Peyer's patch (tissue), 4 donors: ENCODE data around the gene GTF3C1. TPM values are rescaled to one million over a fixed set of nuclear protein-coding genes. Genes with fewer than 3 reads are reported as not detected.

Experiments
- DNase-seq, 3 donors: peaks; one replicate each; pipeline ENCODE4 v3.0.0-alpha.2; 2017 to 2019
- H3K27ac ChIP-seq, 4 donors: fragments of 200-600 bp; sonication (generic); one replicate each; pipeline ENCODE4 v1.5.1; 2016 to 2019
- H3K27me3 ChIP-seq, 2 donors: fragments of 200-600 bp; sonication (generic); one replicate each; pipeline ENCODE4 v1.5.1; 2019
- H3K36me3 ChIP-seq, 3 donors: fragments of 200-600 bp; sonication (generic); one replicate each; pipeline ENCODE4 v1.5.1; 2016 to 2019
- H3K4me1 ChIP-seq, 4 donors: fragments of 200-600 bp; sonication (generic); one replicate each; pipeline ENCODE4 v1.5.1; 2016 to 2019
- H3K4me3 ChIP-seq, 4 donors: fragments of 200-600 bp; sonication (generic); 1 replicate in 3 of 4; 2 replicates in 1 of 4; pipeline ENCODE4 v1.5.1; 2016 to 2019; ENCODE audit warnings: mild to moderate bottlenecking in 1 of 4
- H3K9me3 ChIP-seq, 4 donors: fragments of 200-600 bp; sonication (generic); one replicate each; pipeline ENCODE4 v1.5.1; 2016 to 2019; ENCODE audit warnings: mild to moderate bottlenecking in 1 of 4
- CTCF ChIP-seq, 6 experiments: fragments of 450-650 bp in 4 of 6; fragments of 200-600 bp in 2 of 6; sonication (generic) in 1 of 6; IDR thresholded peaks; one replicate each; pipeline ENCODE4 v1.5.1; 2017 to 2019; ENCODE audit warnings: antibody characterized with exemption in 6 of 6, mild to moderate bottlenecking in 3 of 6, moderate library complexity in 1 of 6
- POLR2A ChIP-seq, 2 donors: fragments of 450-650 bp; IDR thresholded peaks; one replicate each; pipeline ENCODE4 v1.5.1; 2017; ENCODE audit warnings: antibody characterized with exemption in 2 of 2, mild to moderate bottlenecking in 2 of 2, moderate library complexity in 2 of 2
- total RNA-seq, 4 donors: library from RNA; depleted of rRNA; stranded (reverse); fragments of >200 nt; gene quantifications; one replicate each; pipeline ENCODE4 v1.1.0, GENCODE V29; 2016

GTF3C1 gene
- total RNA-seq, 4 donors from 2014 or later = 49.6 to 80.1 (median 73.0) TPM

- H3K4me1 ChIP-seq = no peaks in the 10 kb centered on the region
- TF ChIP-seq CTCF (IDR thresholded peaks at IDR 0.05) = no peak
- TF ChIP-seq POLR2A (IDR thresholded peaks at IDR 0.05) = no peak
- H3K27me3 ChIP-seq = no peaks in the 10 kb centered on the region
- no peaks in the 10 kb centered on the region for H3K9me3 ChIP-seq
- H3K4me3 ChIP-seq = no peak overlapping the region
- no peak for DNase-seq
- peaks cover 0 to 72% (median 0%) of the 10 kb centered on the region in 3 donors for H3K36me3 ChIP-seq
- H3K27ac ChIP-seq = no peak overlapping the region
Observed at GRCh38 chr16:27462200-27462845, 87.4 kb downstream of the GTF3C1 start.

GRCh38 chr16:27461483-27462171 lies 88.1 kb downstream of the GTF3C1 start:
- H3K9me3 ChIP-seq = no peaks in the 10 kb centered on the region
- DNase-seq = no peak
- TF ChIP-seq POLR2A (IDR thresholded peaks at IDR 0.05) (no peak), CTCF (IDR thresholded peaks at IDR 0.05) (no peak)
- H3K4me3 ChIP-seq = no peak overlapping the region
- H3K36me3 ChIP-seq = peaks cover 0 to 65% (median 0%) of the 10 kb centered on the region in 3 donors
- no peaks in the 10 kb centered on the region for H3K4me1 ChIP-seq
- H3K27me3 ChIP-seq = no peaks in the 10 kb centered on the region
- H3K27ac ChIP-seq = no peak overlapping the region

GRCh38 chr16:27460663-27461482 lies 88.8 kb downstream of the GTF3C1 start:
- H3K27ac ChIP-seq = no peak overlapping the region
- H3K27me3 ChIP-seq = no peaks in the 10 kb centered on the region
- no peaks in the 10 kb centered on the region for H3K4me1 ChIP-seq
- no peak overlapping the region for H3K4me3 ChIP-seq
- H3K9me3 ChIP-seq = no peaks in the 10 kb centered on the region
- no peak for DNase-seq
- TF ChIP-seq POLR2A (IDR thresholded peaks at IDR 0.05) (no peak), CTCF (IDR thresholded peaks at IDR 0.05) (no peak)
- peaks cover 0 to 57% (median 0%) of the 10 kb centered on the region in 3 donors for H3K36me3 ChIP-seq

GRCh38 chr16:27460213-27460612 lies 89.5 kb downstream of the GTF3C1 start:
- no peak overlapping the region for H3K4me3 ChIP-seq
- H3K27ac ChIP-seq = no peak overlapping the region
- peaks cover 0 to 51% (median 0%) of the 10 kb centered on the region in 3 donors for H3K36me3 ChIP-seq
- TF ChIP-seq POLR2A (IDR thresholded peaks at IDR 0.05) (no peak), CTCF (IDR thresholded peaks at IDR 0.05) (no peak)
- H3K27me3 ChIP-seq = no peaks in the 10 kb centered on the region
- H3K4me1 ChIP-seq = no peaks in the 10 kb centered on the region
- no peak for DNase-seq
- no peaks in the 10 kb centered on the region for H3K9me3 ChIP-seq

GRCh38 chr16:27458987-27459688 lies 90.6 kb downstream of the GTF3C1 start:
- peaks cover 0 to 40% (median 0%) of the 10 kb centered on the region in 3 donors for H3K36me3 ChIP-seq
- no peaks in the 10 kb centered on the region for H3K4me1 ChIP-seq

More at GRCh38 chr16:27458987-27459688, 90.6 kb downstream of the GTF3C1 start:
- TF ChIP-seq CTCF (IDR thresholded peaks at IDR 0.05) = no peak
- no peak for TF ChIP-seq POLR2A (IDR thresholded peaks at IDR 0.05)
- H3K9me3 ChIP-seq = no peaks in the 10 kb centered on the region
- no peak overlapping the region for H3K27ac ChIP-seq
- no peak overlapping the region for H3K4me3 ChIP-seq
- no peak for DNase-seq
- no peaks in the 10 kb centered on the region for H3K27me3 ChIP-seq
